Peyer's patch (tissue), 4 donors: Measurements from ENCODE around the gene NUP107. TPM values are rescaled to one million over a fixed set of nuclear protein-coding genes. Genes with fewer than 3 reads are reported as not detected.
"Not testable (repeated sequence)": the region's sequence is repeated elsewhere in the genome, so short reads cannot be mapped to it uniquely, and the experiment has no call there.

Experiments used
- DNase-seq, 3 donors: peaks; one replicate each; pipeline ENCODE4 v3.0.0-alpha.2; 2017 to 2019
- H3K27ac ChIP-seq, 4 donors: fragments of 200-600 bp; sonication (generic); one replicate each; pipeline ENCODE4 v1.5.1; 2016 to 2019
- H3K27me3 ChIP-seq, 2 donors: fragments of 200-600 bp; sonication (generic); one replicate each; pipeline ENCODE4 v1.5.1; 2019
- H3K36me3 ChIP-seq, 3 donors: fragments of 200-600 bp; sonication (generic); one replicate each; pipeline ENCODE4 v1.5.1; 2016 to 2019
- H3K4me1 ChIP-seq, 4 donors: fragments of 200-600 bp; sonication (generic); one replicate each; pipeline ENCODE4 v1.5.1; 2016 to 2019
- H3K4me3 ChIP-seq, 4 donors: fragments of 200-600 bp; sonication (generic); 1 replicate in 3 of 4; 2 replicates in 1 of 4; pipeline ENCODE4 v1.5.1; 2016 to 2019; ENCODE audit warnings: mild to moderate bottlenecking in 1 of 4
- H3K9me3 ChIP-seq, 4 donors: fragments of 200-600 bp; sonication (generic); one replicate each; pipeline ENCODE4 v1.5.1; 2016 to 2019; ENCODE audit warnings: mild to moderate bottlenecking in 1 of 4
- POLR2A ChIP-seq, 2 donors: fragments of 450-650 bp; IDR thresholded peaks; one replicate each; pipeline ENCODE4 v1.5.1; 2017; ENCODE audit warnings: antibody characterized with exemption in 2 of 2, mild to moderate bottlenecking in 2 of 2, moderate library complexity in 2 of 2
- total RNA-seq, 4 donors: library from RNA; depleted of rRNA; stranded (reverse); fragments of >200 nt; gene quantifications; one replicate each; pipeline ENCODE4 v1.1.0, GENCODE V29; 2016
- TF ChIP-seq, protein P1 (sequence below), 6 experiments: fragments of 450-650 bp in 4 of 6; fragments of 200-600 bp in 2 of 6; sonication (generic) in 1 of 6; IDR thresholded peaks; one replicate each; pipeline ENCODE4 v1.5.1; 2017 to 2019; ENCODE audit warnings: antibody characterized with exemption in 6 of 6, mild to moderate bottlenecking in 3 of 6, moderate library complexity in 1 of 6

The NUP107 gene
- total RNA-seq: 10 to 100 TPM; 24.3 to 58.6 (median 36.1) TPM

DNA sequence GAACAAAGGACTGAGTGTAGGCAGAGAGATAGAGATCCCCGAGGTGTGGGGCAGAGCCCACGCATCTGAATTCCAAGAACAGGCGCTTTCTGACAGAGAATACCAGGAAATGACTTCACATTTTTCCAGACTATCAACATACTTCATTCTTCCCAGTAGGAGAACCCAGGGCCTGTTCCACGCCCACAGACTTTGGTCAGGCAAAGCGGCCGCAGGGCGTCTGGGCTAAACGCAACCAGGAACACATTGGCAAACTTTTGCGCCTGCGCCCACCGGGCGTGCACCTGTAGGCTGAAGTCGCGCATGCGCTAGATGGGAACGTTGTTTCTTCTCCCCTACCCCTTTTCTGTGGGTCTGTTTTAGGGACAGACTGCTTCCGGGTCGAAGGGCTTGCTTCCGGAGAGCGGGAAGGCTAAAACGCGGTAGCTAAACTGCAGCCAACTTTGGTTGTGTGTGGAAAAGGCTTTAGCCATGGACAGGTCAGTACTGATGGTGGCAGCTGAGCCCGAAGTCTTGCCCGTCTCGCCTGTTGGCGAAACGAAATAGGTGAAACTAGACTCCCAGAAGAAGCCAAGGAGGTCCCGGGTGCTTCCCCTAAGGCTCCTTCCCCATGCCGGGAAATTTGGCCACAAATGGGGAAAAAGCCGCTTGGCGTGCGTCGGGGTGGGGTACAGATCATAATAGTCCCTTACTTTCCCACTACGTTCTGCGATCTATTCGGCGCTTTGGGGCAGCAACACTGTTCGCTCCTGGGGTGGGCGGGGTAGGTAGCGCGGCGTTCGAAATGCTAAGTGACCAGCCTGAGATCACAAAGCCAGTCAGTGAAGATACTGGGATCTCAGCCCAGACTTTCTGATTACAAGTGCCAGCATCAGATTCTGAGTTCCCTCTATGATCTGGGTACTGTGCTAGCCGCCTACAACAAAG lies at the start of gene NUP107:
TSS of gene NUP107 (plus strand) at position 384 of the 927 bp plus-strand sequence. CDS start at position 472, 88 bp downstream.
- Histone ChIP-seq H3K9me3 (no peaks in the 10 kb centered on the region), H3K4me1 (peaks cover 0 to 11% (median 5%) of the 10 kb centered on the region in 4 donors), H3K4me3 (peak within 1 kb of the TSS; percentile 78 to 94 (median 86)), H3K36me3 (peaks cover 0 to 12% (median 0%) of the 10 kb centered on the region in 3 donors), H3K27me3 (no peaks in the 10 kb centered on the region), H3K27ac (peak within 1 kb of the TSS; percentile 77 to 88 (median 80))
- TF ChIP-seq, protein P1, sequence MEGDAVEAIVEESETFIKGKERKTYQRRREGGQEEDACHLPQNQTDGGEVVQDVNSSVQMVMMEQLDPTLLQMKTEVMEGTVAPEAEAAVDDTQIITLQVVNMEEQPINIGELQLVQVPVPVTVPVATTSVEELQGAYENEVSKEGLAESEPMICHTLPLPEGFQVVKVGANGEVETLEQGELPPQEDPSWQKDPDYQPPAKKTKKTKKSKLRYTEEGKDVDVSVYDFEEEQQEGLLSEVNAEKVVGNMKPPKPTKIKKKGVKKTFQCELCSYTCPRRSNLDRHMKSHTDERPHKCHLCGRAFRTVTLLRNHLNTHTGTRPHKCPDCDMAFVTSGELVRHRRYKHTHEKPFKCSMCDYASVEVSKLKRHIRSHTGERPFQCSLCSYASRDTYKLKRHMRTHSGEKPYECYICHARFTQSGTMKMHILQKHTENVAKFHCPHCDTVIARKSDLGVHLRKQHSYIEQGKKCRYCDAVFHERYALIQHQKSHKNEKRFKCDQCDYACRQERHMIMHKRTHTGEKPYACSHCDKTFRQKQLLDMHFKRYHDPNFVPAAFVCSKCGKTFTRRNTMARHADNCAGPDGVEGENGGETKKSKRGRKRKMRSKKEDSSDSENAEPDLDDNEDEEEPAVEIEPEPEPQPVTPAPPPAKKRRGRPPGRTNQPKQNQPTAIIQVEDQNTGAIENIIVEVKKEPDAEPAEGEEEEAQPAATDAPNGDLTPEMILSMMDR (IDR thresholded peaks at IDR 0.05): peak in 4 of 6 experiments; percentile 11 to 51 (median 44)
- peak; percentile 25 to 56 for TF ChIP-seq POLR2A (IDR thresholded peaks at IDR 0.05)
- peak; percentile 97 to 99 (median 99) for DNase-seq

DNA sequence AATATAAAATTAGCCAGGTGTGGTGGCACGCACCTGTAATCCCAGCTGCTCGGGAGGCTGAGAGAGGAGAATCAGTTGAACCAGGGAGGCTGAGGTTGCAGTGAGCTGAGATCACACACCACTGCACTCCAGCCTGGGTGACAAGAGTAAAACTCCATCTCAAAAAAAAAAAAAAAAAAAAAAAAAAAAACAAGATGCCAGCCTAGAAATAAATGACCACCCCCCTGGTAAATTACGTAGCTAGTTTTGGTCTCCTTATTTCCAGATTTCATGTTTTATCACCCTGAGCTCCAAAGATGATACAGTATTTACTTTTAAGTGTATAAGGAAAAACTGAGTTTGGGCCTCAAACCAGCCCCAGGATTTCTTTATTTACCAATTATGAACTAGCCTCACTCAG lies 49.3 kb upstream of the NUP107 start:
- H3K27me3 ChIP-seq, H3K27ac ChIP-seq, H3K4me3 ChIP-seq, H3K36me3 ChIP-seq, H3K9me3 ChIP-seq, DNase-seq: not testable (repeated sequence)
- peaks cover 0 to 29% (median 10%) of the 10 kb centered on the region in 4 donors for H3K4me1 ChIP-seq

DNA sequence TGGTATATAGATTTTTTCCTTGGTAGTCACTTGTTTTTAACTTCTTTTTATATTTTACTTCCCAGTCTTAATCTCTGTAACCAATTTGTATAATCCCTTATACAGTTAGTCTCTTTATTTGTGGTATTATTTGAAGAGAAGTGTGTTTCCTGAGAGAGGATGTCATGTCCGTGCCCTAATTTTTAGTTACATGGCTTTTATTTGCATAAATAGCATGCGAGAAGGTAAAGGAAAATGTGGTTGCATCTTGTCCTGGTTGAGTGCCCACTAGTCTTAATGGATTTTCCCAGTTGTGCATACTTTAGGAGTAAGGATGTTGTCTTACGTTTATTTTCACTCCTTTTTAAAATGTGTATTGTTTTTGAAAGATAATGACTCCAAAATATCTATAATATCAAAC lies 48.6 kb upstream of the NUP107 start:
- H3K36me3 ChIP-seq: no peaks in the 10 kb centered on the region
- H3K4me3 ChIP-seq: no peak overlapping the region
- no peak for TF ChIP-seq POLR2A (IDR thresholded peaks at IDR 0.05)
- TF ChIP-seq, protein P1 (IDR thresholded peaks at IDR 0.05): no peak
- no peak for DNase-seq
- no peaks in the 10 kb centered on the region for H3K9me3 ChIP-seq
- no peaks in the 10 kb centered on the region for H3K27me3 ChIP-seq
- H3K27ac ChIP-seq: no peak overlapping the region
- peaks cover 0 to 29% (median 10%) of the 10 kb centered on the region in 4 donors for H3K4me1 ChIP-seq

DNA sequence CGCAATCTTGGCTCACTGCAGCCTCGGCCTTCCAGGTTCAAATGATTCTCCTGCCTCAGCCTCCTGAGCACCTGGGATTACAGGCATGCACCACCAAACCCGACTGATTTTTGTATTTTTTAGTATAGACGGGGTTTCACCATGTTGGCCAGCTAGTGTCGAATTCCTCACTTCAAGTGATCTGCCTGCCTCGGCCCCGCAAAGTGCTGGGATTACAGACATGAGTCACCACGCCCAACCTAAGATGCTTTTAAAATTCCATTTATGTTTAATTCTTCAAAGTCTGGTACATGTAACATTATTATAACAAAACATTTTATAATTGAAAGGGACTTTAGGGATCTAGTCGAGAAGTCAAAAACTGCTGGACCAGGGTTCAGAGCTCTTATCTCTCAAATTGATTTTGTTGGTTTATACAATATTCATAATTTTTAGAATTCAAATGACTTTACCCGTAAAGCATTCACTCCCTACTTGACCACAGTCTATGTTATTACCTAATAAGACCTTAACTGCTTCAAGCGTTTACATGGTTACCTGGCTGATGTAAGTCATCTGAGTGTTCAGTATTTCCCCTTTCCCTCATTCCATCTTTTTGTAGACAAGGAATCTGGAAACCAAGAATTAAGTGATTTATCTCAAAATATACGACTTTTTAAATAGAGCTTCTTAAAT lies 47.9 kb upstream of the NUP107 start:
- peaks cover 0 to 22% (median 8%) of the 10 kb centered on the region in 4 donors for H3K4me1 ChIP-seq

DNA sequence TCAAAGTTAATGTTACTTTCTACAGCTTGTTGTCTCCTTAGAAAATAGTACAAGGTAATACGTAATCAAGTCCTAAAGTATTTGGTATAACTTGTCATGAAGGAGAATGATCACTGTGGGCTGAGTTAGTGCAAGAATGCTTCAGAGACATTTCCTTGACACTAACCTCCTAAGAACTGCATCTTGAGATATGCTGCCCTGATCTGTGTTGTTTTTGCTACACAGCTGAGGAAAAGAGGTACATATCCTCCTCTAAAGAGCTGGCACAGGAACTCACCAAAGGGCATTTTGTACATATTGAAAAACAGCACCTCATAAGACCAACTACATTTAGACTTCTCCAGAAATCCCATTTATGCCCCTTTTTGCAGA lies 47.4 kb upstream of the NUP107 start:
- Histone ChIP-seq H3K9me3 (no peaks in the 10 kb centered on the region), H3K4me1 (peaks cover 0 to 19% (median 8%) of the 10 kb centered on the region in 4 donors), H3K4me3 (no peak overlapping the region), H3K36me3 (no peaks in the 10 kb centered on the region), H3K27ac (no peak overlapping the region), H3K27me3 (no peaks in the 10 kb centered on the region)
- TF ChIP-seq POLR2A (IDR thresholded peaks at IDR 0.05): no peak
- TF ChIP-seq, protein P1 (IDR thresholded peaks at IDR 0.05): no peak
- no peak for DNase-seq

More for the DNA sequence above, 47.9 kb upstream of the NUP107 start:
- no peaks in the 10 kb centered on the region for H3K9me3 ChIP-seq
- H3K27me3 ChIP-seq: no peaks in the 10 kb centered on the region
- no peak for TF ChIP-seq POLR2A (IDR thresholded peaks at IDR 0.05)
- DNase-seq: no peak
- H3K4me3 ChIP-seq: no peak overlapping the region
- peak overlapping the region in 1 of 4 donors; percentile 44 for H3K27ac ChIP-seq
- H3K36me3 ChIP-seq: no peaks in the 10 kb centered on the region

DNA sequence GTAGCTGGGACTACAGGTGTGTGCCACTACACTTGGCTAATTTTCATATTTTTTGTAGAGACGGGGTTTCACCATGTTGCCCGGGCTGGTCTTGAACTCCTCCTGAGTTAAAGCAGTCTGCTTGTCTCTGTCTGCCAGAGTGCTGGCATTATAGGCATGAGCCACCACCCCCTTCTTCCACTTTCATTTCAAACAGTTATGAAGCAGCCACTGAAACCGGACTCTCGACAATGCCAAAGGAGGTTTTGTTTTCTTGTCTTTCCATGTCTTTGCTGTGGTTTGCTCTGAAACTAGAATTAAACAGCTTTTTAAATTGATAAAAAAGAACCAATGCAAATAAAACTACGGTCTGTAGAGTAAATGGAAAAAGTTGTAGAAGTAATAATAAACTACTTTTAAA lies 45.6 kb upstream of the NUP107 start:
- no peak for TF ChIP-seq POLR2A (IDR thresholded peaks at IDR 0.05)
- TF ChIP-seq, protein P1 (IDR thresholded peaks at IDR 0.05): no peak
- no peak for DNase-seq
- no peaks in the 10 kb centered on the region for H3K9me3 ChIP-seq
- no peaks in the 10 kb centered on the region for H3K36me3 ChIP-seq
- H3K4me3 ChIP-seq: no peak overlapping the region
- peaks cover 0 to 19% (median 5%) of the 10 kb centered on the region in 4 donors for H3K4me1 ChIP-seq
- no peak overlapping the region for H3K27ac ChIP-seq
- H3K27me3 ChIP-seq: no peaks in the 10 kb centered on the region
